Adipocyte (in vitro differentiated cells): ENCODE data around the gene INCA1.

Experiments
- DNase-seq: peaks from one replicate; pipeline ENCODE4 v3.0.0-alpha.2; 2015; ENCODE audit warnings: low read depth
- H3K27me3 ChIP-seq: replicated peaks from 2 replicates; pipeline ENCODE4 v1.7.0; 2013; ENCODE audit warnings: mild to moderate bottlenecking, low read length, moderate library complexity; ENCODE audit not compliant: control insufficient read depth, insufficient read depth
- H3K36me3 ChIP-seq: 2 replicates; pipeline ENCODE4 v1.7.0; 2013; ENCODE audit warnings: low read length, mild to moderate bottlenecking, moderate library complexity; ENCODE audit not compliant: control insufficient read depth, insufficient read depth, severe bottlenecking
- H3K4me1 ChIP-seq: 2 replicates; pipeline ENCODE4 v1.7.0; 2013; ENCODE audit warnings: mild to moderate bottlenecking, low read length, moderate library complexity; ENCODE audit not compliant: control insufficient read depth, insufficient read depth
- H3K4me3 ChIP-seq: 2 replicates; pipeline ENCODE4 v1.7.0; 2013; ENCODE audit warnings: mild to moderate bottlenecking, low read length, moderate library complexity
- H3K9ac ChIP-seq: 2 replicates; pipeline ENCODE4 v1.7.0; 2013; ENCODE audit warnings: mild to moderate bottlenecking, low read length, moderate library complexity
- H3K9me3 ChIP-seq: 2 replicates; pipeline ENCODE4 v1.7.0; 2013; ENCODE audit warnings: mild to moderate bottlenecking, low read length, moderate library complexity; ENCODE audit not compliant: control insufficient read depth

The INCA1 gene

DNA sequence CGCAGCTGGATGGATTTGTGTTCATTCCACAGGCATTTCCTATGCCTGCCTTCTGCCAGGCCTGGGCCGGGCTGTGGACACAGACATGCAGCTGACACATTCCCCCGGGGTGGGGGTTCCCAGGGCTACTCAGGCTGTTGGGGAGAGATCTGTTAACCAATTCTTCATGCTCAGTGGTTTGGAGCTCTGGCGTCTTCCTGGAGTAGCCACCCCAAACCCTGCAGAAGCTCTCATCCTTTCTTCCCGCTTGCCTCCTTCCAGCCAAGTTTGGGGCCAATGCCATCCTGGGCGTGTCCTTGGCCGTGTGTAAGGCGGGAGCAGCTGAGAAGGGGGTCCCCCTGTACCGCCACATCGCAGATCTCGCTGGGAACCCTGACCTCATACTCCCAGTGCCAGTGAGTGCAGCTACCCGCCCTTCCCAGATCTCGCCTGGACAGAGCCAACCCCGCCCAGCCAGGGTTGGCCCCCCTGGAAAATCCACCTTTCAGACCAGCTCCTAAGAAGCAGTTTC is 43.8 kb downstream of the INCA1 start:
- Histone ChIP-seq H3K4me1 (peaks cover 27% of the 10 kb centered on the region), H3K9ac (no peak overlapping the region), H3K27me3 (no peaks in the 10 kb centered on the region), H3K36me3 (no peaks in the 10 kb centered on the region), H3K4me3 (no peak overlapping the region), H3K9me3 (no peaks in the 10 kb centered on the region)
- peak; percentile 65 for DNase-seq

- no peak overlapping the region for H3K4me3 ChIP-seq
- H3K9me3 ChIP-seq: no peaks in the 10 kb centered on the region
- H3K4me1 ChIP-seq: peaks cover 28% of the 10 kb centered on the region
- H3K36me3 ChIP-seq: peaks cover 3% of the 10 kb centered on the region
- DNase-seq: no peak
- no peak overlapping the region for H3K9ac ChIP-seq
- H3K27me3 ChIP-seq: no peaks in the 10 kb centered on the region
Measured at GRCh38 chr17:4951486-4951885, 45.8 kb downstream of the INCA1 start.

DNA sequence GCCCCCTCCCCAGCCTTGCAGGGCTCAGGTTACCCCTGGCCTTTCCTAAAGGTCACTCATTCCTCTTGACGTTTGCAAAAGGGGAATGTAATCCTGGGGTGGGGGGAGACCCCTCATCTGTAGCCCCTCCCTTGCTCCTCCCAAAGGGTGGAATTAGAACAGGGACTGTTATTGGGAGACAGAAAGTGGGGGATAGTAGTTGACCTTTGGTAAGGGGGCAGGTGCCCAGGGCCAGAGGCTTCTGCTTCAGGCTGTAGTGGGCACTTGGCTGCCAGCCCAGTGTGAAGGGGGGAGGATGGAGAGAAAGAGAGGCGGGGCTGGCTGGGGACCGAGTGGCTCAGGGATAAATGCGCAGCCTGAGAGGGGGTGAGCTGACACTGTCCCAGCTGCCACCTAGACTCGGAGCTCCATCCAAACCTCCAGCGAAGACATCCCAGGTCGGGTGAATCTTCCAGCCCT is 46.5 kb downstream of the INCA1 start, which contains the start of gene ENO3:
ENO3 (plus strand) TSS at position 374 of the 459 bp plus-strand sequence. CDS start 711 bp downstream, outside the sequence.
- Histone ChIP-seq H3K36me3 (peaks cover 10% of the 10 kb centered on the region), H3K27me3 (no peaks in the 10 kb centered on the region), H3K9me3 (no peaks in the 10 kb centered on the region), H3K9ac (peak within 1 kb of the TSS; percentile 87), H3K4me3 (peak within 1 kb of the TSS; percentile 77), H3K4me1 (peaks cover 35% of the 10 kb centered on the region)
- DNase-seq: no peak

GRCh38 chr17:4950075-4950745 is 47.1 kb downstream of the INCA1 start:
- H3K36me3 ChIP-seq: peaks cover 16% of the 10 kb centered on the region
- peaks cover 41% of the 10 kb centered on the region for H3K4me1 ChIP-seq
- peak overlapping the region; percentile 77 for H3K4me3 ChIP-seq
- H3K9me3 ChIP-seq: no peaks in the 10 kb centered on the region
- H3K27me3 ChIP-seq: no peaks in the 10 kb centered on the region
- no peak for DNase-seq
- H3K9ac ChIP-seq: peak overlapping the region; percentile 87

DNA sequence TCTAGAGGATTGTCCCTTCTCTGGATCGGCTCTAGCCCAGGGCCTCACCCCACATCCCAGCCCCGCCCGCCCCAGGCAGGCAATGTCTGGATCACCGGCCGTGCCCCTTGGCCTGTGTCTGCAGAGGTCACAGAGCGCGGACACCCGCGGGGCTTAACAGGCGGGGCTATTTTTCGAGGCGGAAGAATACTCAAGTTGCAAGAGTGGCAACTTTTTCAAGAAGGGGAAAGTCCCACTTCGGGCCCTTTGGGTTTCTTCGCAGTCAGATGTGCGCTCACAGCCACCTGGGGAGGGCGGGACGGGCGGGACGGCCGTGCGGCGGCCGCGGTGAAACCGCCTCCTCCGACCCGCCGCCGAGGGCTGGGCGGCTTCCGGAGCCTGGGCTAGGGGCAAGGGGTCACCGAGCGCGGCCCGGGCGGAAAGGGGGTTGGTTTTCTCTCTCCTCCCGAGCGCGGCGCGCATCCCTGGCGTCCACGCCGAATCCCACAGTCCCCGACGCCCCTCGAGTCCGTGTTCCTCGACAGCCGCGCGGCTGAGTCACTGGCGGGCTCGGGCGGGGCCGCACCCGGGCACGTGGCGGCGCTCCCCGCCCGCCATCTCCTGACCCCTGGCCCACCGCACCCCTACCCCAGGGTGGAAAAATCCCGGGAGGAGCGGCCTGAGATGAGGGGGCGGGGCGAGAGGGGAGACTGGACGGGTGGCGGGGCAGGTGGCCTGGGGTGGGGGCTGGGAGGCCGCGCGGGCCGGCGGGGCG is 47.8 kb downstream of the INCA1 start:
- peak overlapping the region; percentile 98 for H3K4me3 ChIP-seq
- peak; percentile 84 for DNase-seq
- H3K9ac ChIP-seq: peak overlapping the region; percentile 100
- H3K4me1 ChIP-seq: peaks cover 48% of the 10 kb centered on the region
- H3K36me3 ChIP-seq: peaks cover 22% of the 10 kb centered on the region
- H3K27me3 ChIP-seq: no peaks in the 10 kb centered on the region
- H3K9me3 ChIP-seq: no peaks in the 10 kb centered on the region

GRCh38 chr17:4948931-4949320 is 48.4 kb downstream of the INCA1 start:
- no peaks in the 10 kb centered on the region for H3K9me3 ChIP-seq
- H3K36me3 ChIP-seq: peaks cover 28% of the 10 kb centered on the region
- peak overlapping the region; percentile 100 for H3K9ac ChIP-seq
- H3K4me1 ChIP-seq: peaks cover 45% of the 10 kb centered on the region
- H3K27me3 ChIP-seq: no peaks in the 10 kb centered on the region
- DNase-seq: peak; percentile 95
- peak overlapping the region; percentile 98 for H3K4me3 ChIP-seq

DNA sequence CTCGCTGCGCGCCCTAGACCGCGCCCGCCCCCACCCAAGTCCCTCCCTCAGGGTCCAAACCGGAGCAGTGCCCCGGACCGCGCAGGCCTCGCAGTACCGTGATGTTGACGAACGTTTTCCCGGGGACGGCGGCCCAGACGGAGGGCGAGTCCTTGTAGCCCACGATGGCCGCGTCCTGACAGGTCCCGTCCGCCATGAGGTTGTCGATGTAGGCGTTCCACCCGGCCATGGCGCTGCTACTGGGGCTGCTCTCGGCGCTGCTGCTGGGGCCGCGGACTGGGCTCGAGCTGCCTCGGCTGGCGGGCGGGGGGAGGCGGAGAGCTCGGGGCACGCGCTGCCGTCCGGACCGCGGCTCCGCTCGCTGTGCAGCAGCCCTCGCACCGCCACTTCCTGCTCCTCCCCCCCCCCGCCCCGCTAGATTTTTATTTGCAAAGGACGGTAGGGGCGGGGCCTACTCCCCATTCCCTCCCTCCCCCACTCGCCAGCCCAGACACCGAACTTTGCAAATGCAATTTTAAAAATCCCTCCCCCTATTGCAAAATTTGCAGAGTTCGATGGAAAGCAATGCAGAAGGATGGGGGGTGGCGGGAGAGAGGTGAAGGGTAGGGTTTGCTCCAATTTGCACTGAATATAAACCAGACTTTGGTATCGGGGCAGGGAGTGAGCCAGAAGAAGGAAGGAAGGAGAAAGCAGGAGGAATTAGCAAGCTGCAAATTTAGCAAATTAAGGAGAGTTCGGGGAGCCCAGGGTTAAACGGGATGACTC is 49.0 kb downstream of the INCA1 start, which contains the start of gene PFN1:
PFN1 (minus strand) TSS at position 365 of the 765 bp plus-strand sequence; CDS start at position 229, 136 bp downstream.
- H3K9me3 ChIP-seq: no peaks in the 10 kb centered on the region
- peaks cover 42% of the 10 kb centered on the region for H3K4me1 ChIP-seq
- H3K9ac ChIP-seq: peak within 1 kb of the TSS; percentile 100
- H3K27me3 ChIP-seq: no peaks in the 10 kb centered on the region
- peaks cover 34% of the 10 kb centered on the region for H3K36me3 ChIP-seq
- H3K4me3 ChIP-seq: peak within 1 kb of the TSS; percentile 98
- peak; percentile 98 for DNase-seq

- Histone ChIP-seq H3K27me3 (no peaks in the 10 kb centered on the region), H3K9me3 (no peaks in the 10 kb centered on the region), H3K4me1 (peaks cover 41% of the 10 kb centered on the region), H3K4me3 (peak overlapping the region; percentile 98), H3K36me3 (peaks cover 41% of the 10 kb centered on the region), H3K9ac (peak overlapping the region; percentile 100)
- peak; percentile 74 for DNase-seq
Measured at GRCh38 chr17:4947411-4948165, 49.7 kb downstream of the INCA1 start.

DNA sequence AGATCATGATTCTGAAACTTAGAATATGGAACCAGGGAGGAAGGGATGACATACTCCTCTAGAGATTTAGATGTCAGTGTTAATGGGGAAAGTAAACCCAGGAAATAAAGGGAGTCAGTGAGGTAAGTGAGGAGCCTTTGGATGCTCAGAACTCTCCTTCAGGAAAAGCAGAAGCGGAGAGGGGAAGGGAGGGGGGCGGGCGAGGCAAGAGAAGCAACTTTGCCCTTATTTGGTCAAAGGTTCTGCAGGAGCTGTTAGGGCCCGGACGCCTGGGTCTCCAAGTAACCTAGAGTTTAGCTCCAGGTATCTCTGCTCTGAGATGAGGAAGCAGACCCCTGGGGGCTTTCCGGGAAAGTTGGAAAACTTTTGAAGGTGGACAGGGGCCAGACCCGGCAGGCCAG is 50.3 kb downstream of the INCA1 start:
- peak; percentile 36 for DNase-seq
- Histone ChIP-seq H3K4me1 (peaks cover 41% of the 10 kb centered on the region), H3K9me3 (no peaks in the 10 kb centered on the region), H3K9ac (peak overlapping the region; percentile 100), H3K27me3 (no peaks in the 10 kb centered on the region), H3K4me3 (peak overlapping the region; percentile 98), H3K36me3 (peaks cover 44% of the 10 kb centered on the region)

DNA sequence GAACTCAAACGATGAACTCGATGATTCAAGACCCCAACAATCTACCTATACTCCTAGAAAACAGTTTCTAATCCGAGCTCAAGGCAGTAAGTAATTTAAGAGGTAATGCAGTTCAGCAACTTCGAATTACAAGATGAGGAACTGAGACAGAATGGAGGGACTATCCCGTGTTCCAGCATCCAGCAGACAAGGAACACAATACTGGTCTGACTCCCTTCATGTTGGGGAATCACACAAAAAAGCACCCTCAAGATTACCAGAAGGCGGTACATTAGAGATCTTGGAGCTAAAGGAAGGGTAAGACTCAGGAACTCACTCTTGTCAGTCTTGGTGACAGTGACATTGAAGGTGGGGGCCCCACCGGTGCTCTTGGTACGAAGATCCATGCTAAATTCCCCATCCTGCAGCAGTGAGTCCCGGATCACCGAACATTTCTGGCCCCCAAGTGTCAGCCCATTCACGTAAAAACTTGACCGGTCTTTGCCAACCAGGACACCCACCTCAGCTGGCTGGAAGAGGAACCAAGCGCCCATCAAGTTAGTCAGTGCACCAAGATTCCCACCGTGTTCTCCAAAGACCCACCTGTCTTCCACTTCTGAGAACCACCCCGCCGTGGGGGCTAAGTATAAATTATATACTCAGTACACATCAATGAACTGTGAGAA is 50.9 kb downstream of the INCA1 start:
- H3K4me1 ChIP-seq: peaks cover 47% of the 10 kb centered on the region
- no peaks in the 10 kb centered on the region for H3K9me3 ChIP-seq
- H3K36me3 ChIP-seq: peaks cover 44% of the 10 kb centered on the region
- peak overlapping the region; percentile 98 for H3K4me3 ChIP-seq
- no peaks in the 10 kb centered on the region for H3K27me3 ChIP-seq
- peak overlapping the region; percentile 100 for H3K9ac ChIP-seq
- DNase-seq: no peak
